GM12801 (cell line): ENCODE measurements around the gene TM9SF3.

Experiments used
- TF ChIP-seq, protein P1 (sequence below): IDR thresholded peaks from one replicate; pipeline ENCODE4 v1.5.1; 2011; ENCODE audit warnings: control low read depth; ENCODE audit not compliant: insufficient read length; ENCODE audit errors: extremely low read depth

Gene TM9SF3

DNA sequence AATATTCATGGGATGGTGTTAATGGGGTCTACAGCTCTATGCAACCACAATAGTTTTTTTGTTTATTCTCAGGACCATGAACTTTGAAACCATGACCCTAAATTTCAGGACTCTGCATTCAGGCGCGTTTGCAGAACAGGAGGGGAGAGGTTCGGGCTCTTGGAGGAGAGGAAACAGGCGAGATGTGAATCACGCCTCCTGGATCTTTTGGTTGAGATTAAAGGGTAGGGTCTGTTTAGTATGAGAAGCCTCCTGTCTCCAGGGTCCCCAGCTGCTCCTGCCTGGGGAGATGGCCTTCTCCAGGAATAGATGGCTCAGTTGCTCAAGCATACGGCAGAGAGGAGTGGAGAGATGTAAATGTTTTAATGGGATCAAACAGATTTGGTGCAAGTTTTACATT, 91.3 kb downstream of the TM9SF3 start:
- TF ChIP-seq, protein P1, sequence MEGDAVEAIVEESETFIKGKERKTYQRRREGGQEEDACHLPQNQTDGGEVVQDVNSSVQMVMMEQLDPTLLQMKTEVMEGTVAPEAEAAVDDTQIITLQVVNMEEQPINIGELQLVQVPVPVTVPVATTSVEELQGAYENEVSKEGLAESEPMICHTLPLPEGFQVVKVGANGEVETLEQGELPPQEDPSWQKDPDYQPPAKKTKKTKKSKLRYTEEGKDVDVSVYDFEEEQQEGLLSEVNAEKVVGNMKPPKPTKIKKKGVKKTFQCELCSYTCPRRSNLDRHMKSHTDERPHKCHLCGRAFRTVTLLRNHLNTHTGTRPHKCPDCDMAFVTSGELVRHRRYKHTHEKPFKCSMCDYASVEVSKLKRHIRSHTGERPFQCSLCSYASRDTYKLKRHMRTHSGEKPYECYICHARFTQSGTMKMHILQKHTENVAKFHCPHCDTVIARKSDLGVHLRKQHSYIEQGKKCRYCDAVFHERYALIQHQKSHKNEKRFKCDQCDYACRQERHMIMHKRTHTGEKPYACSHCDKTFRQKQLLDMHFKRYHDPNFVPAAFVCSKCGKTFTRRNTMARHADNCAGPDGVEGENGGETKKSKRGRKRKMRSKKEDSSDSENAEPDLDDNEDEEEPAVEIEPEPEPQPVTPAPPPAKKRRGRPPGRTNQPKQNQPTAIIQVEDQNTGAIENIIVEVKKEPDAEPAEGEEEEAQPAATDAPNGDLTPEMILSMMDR, result no peak

DNA sequence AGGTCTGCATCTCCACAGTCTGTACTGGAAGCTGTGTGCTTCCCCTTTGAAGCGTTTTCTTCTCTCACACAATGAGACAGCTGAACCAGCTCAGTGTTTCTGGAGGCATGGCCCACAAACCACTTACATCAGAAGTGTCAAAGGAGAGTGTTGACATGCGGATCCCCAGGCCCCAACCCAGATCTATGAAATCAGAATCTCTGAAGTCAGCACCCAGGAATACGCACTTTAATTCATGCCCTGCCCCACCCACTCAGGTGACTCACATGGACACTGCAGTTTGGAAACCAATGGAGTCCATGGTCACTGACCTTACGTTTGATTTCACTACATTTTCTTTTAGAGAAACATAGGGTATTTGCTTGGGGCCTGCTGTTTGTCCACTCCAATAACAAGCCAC, 92.1 kb downstream of the TM9SF3 start:
- TF ChIP-seq, protein P1, result no peak

DNA sequence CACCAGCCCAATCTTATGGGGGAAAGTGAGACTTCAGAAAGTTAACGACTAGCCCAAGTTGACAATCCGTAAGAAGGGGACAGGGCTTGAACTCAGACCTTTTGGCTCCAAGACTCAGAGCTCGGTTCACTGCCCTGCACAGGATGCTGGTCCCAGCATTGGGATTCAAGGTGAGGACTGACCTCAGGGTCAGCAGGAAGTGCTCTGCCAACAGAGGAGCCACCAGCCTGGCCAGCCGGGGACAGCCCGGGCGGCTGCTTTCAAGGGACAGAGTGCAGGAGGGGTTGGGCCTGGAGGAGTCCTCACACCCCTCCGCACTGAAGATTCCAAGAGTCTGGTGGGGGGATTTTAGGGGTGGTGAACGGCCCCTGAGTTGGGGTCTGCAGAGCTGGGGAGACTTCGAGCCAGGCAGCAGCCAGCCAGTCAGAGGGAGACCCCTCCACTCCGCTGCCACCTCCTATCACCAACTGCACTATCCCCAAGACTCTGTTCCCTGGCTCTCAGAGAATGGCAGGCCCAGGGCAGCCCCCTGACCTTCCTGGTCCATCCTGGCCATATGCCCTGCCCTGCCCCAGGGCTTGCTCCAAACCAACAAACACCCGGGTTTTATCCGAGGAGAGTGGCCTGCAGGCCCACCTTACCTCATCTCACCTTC, 92.8 kb downstream of the TM9SF3 start:
- TF ChIP-seq, protein P1, result no peak

DNA sequence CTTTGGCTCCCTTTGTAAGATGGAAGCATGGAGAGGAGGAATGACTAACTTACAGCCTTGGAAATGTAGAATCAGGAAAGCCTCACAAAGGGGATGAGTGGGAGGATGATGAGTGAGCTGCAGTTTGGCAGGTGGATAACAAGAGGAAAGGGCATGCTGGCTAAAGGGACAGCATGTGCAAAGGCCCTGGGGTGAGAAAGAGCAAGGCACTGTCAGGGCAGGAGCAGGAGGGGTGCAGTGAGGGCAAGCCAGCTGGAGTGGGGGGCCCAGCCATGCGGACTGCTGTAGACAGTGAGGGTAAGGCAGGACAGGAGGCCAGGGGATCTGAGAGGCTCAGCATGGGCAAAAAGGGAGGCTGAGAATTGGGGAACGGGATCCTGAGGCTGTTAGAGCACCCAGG, 93.6 kb downstream of the TM9SF3 start:
- TF ChIP-seq, protein P1, result no peak

DNA sequence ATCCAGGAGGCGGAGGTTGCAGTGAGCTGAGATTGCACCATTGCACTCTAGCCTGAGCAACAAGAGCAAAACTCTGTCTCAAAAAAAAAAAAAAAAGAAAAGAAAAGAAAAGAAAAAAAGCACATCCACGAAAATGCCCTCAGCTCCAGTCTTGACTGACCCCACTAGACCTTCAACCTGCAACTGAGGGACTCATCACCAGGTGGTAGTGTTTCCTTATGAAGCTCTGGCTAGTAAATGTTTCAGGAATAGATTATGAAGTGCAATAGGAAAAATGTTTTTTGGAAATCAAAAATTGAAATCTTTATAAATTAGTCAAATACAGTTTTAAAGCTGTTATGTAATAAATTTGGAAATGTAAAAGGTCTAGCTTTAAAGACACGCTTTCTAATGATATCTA, 95.5 kb downstream of the TM9SF3 start:
- TF ChIP-seq, protein P1, result no peak

DNA sequence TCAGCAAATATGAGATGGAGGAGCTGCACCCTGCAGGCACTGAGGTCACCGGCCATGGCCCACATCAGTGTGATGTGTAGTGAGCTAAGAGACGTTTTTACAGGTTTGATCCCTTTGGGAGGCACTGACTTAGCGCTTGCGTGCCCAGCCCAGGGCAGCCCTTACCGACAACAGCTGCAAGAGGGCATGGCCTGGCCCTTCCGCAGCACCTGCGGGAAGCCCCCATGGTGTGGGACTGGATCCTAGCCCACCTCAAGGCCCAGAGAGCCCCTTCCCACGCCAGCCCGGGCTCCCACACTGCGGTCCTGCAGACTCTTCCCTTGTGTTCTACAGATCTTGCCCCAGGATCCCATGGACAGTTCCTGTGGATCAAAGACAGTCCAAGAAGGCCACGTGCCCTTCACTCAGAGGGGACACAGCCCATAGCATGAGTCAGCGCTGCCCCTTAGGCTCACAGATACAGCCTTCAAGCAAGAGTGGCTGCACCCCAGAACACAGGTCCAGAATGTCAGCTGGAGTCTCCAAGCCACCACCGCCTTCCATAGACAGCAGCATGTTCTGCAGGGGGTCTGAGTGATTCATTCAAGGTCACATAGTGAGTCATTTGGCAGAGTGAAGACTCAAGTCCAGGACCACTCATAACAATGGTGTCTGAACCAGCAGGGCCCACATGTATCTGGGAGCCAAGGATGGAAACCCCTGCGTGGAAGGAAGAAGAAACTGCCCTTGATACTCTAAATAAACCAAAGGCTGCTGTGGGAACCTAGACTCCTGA, 98.5 kb downstream of the TM9SF3 start:
- TF ChIP-seq, protein P1, result no peak

DNA sequence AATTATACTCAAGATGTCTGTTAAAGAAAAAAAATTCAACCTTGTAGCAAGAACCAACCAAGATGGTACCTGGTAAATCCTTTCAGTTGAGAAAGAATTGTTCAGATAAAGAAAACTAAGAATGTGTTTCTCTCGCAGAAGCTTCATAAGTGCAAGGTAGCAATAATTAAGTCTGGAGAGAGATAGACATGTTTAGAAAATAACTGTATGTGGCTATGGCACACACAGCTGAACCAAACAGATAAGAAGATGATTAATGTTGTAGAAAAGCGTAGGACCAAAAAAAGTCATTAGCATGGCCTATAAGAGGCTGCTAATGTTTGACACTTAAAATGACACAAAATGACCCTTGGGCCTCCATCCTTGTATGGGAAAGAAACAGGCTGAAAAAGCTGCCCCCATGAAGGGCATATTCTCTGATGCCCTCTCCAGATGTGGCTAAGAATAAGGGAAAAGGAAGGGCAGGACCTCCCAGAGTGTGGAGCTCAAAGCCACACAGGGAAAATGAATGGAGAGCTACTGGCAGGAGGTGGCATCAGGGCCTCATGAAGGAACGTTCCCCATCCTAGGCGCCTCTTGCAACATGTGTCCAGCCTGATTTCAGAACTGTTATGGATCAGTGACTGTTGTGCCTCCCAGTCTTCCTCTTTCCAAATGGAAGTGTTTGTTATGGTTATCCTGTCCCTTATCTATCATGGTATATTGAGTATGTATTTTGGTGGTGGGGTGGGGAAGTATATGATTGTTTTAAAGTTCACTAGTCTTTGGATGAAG, 103.8 kb downstream of the TM9SF3 start:
- TF ChIP-seq, protein P1, result no peak
